ENCODE measurements around the gene SUN1. TPM values are rescaled to one million over a fixed set of nuclear protein-coding genes. Genes with fewer than 3 reads are reported as not detected.

The SUN1 gene
- total and polyA plus RNA-seq, 12 donors, result 69.2 to 211 (median 183) TPM

GRCh38 chr7:894164-894867, 62.0 kb downstream of the SUN1 start:
- no peak for TF ChIP-seq CTCF (IDR thresholded peaks at IDR 0.05)
- peaks cover 0 to 81% (median 39%) of the 10 kb centered on the region in 9 donors for H3K36me3 ChIP-seq
- no peaks in the 10 kb centered on the region for H3K27me3 ChIP-seq
- DNase-seq (peak in 1 of 2 donors; percentile 8), ATAC-seq (no peak)
- H3K4me3 ChIP-seq, result no peak overlapping the region
- 93 to 96% methylated on average over 40 of the region's 40 CpGs for WGBS, 2 donors
- H3K27ac ChIP-seq, result no peak overlapping the region
- peaks cover 0 to 15% (median 11%) of the 10 kb centered on the region in 9 donors for H3K4me1 ChIP-seq
- no peaks in the 10 kb centered on the region for H3K9me3 ChIP-seq
- intact Hi-C loops (cut with DNase I), result no loop called here

GRCh38 chr7:894927-895450, 62.7 kb downstream of the SUN1 start:
- intact Hi-C loops (cut with DNase I), result no loop called here
- Histone ChIP-seq H3K4me1 (peaks cover 0 to 15% (median 11%) of the 10 kb centered on the region in 9 donors), H3K9me3 (no peaks in the 10 kb centered on the region), H3K4me3 (no peak overlapping the region), H3K27ac (no peak overlapping the region), H3K27me3 (no peaks in the 10 kb centered on the region), H3K36me3 (peaks cover 0 to 83% (median 39%) of the 10 kb centered on the region in 9 donors)
- DNase-seq (peak in 1 of 2 donors; percentile 10), ATAC-seq (no peak)
- WGBS, 2 donors, result 92 to 94% methylated on average over 21 of the region's 21 CpGs
- no peak for TF ChIP-seq CTCF (IDR thresholded peaks at IDR 0.05)

- H3K9me3 ChIP-seq, result no peaks in the 10 kb centered on the region
- no peak overlapping the region for H3K27ac ChIP-seq
- no peaks in the 10 kb centered on the region for H3K27me3 ChIP-seq
- DNase-seq (peak in 1 of 2 donors; percentile 11), ATAC-seq (no peak)
- no peak for TF ChIP-seq CTCF (IDR thresholded peaks at IDR 0.05)
- peaks cover 0 to 80% (median 38%) of the 10 kb centered on the region in 9 donors for H3K36me3 ChIP-seq
- intact Hi-C loops (cut with DNase I), result no loop called here
- H3K4me3 ChIP-seq, result no peak overlapping the region
- H3K4me1 ChIP-seq, result peaks cover 0 to 15% (median 11%) of the 10 kb centered on the region in 9 donors
- 96 to 97% methylated on average over 48 to 52 of the region's 52 CpGs for WGBS, 2 donors
These were observed 63.3 kb downstream of the SUN1 start for GRCh38 chr7:895451-896052.

GRCh38 chr7:896346-897075, 64.2 kb downstream of the SUN1 start:
- Histone ChIP-seq H3K27ac (no peak overlapping the region), H3K4me1 (peaks cover 8 to 24% (median 15%) of the 10 kb centered on the region in 9 donors), H3K4me3 (no peak overlapping the region), H3K36me3 (peaks cover 0 to 70% (median 29%) of the 10 kb centered on the region in 9 donors), H3K27me3 (peaks cover 0 to 3% (median 0%) of the 10 kb centered on the region in 7 donors), H3K9me3 (no peaks in the 10 kb centered on the region)
- intact Hi-C loops (cut with DNase I), result no loop called here
- 92 to 93% methylated on average over 42 of the region's 42 CpGs for WGBS, 2 donors
- no peak for ATAC-seq
- no peak for TF ChIP-seq CTCF (IDR thresholded peaks at IDR 0.05)
- DNase-seq, result peak in 1 of 2 donors; percentile 13

Measured in heart right ventricle (tissue), 16 donors.